ENCODE measurements around the gene RRP1B. TPM values are rescaled to one million over a fixed set of nuclear protein-coding genes. Genes with fewer than 3 reads are reported as not detected.
A peak's percentile ranks its signal among the peaks of the same experiment; 100 is the strongest.

Gene RRP1B
- total RNA-seq, 1 experiment from 2014 or later: 30.7 TPM

GRCh38 chr21:43728154-43728466 is 68.8 kb downstream of the RRP1B start:
- peak overlapping the region; percentile 28 to 53 for H3K4me3 ChIP-seq (ENCODE audit: low read depth in 2 of 2, low read length in 2 of 2)
- ATAC-seq (peak; percentile 39), DNase-seq (ENCODE audit: low read depth, low spot score) (no peak)
- H3K4me1 ChIP-seq (ENCODE audit: control insufficient read depth, insufficient read depth, low read length): peaks cover 77% of the 10 kb centered on the region
- H3K27me3 ChIP-seq (ENCODE audit: control insufficient read depth, insufficient read depth, low read length): no peaks in the 10 kb centered on the region
- H3K9me3 ChIP-seq (ENCODE audit: control insufficient read depth, insufficient read depth, low read depth, low read length): no peaks in the 10 kb centered on the region
- H3K36me3 ChIP-seq (ENCODE audit: control insufficient read depth, insufficient read depth, low read length): no peaks in the 10 kb centered on the region
- ChIA-PET POLR2A (interaction anchor here (0.6 kb wide), 1 partner anchor 8 kb away, joined by 7 read pairs; no protein-coding TSS in a partner anchor), CTCF (no interaction called here)
- peak overlapping the region; percentile 92 for H3K27ac ChIP-seq (ENCODE audit: low read length)
- intact Hi-C loops (cut with micrococcal nuclease; ENCODE audit: unreplicated experiment) (no loop called here), in situ Hi-C loops (cut with HindIII; ENCODE audit: low pct_unique_long_range_greater_than_20kb, low sequenced_read_pairs) (no loop called here)
- TF ChIP-seq REST (IDR thresholded peaks at IDR 0.05; ENCODE audit: insufficient read depth in 1 of 2, low read depth in 2 of 2, low read length in 1 of 2) (no peak), SIN3A (IDR thresholded peaks at IDR 0.05; ENCODE audit: borderline replicate concordance, insufficient read depth, low read depth, low read length) (no peak), POLR2AphosphoS5 (IDR thresholded peaks at IDR 0.05; ENCODE audit: low read depth, low read length) (no peak)
- no TSS peak for BruUV-seq (replicated peaks)

GRCh38 chr21:43728467-43729390 is 69.4 kb downstream of the RRP1B start:
- Histone ChIP-seq H3K9me3 (ENCODE audit: control insufficient read depth, insufficient read depth, low read depth, low read length) (no peaks in the 10 kb centered on the region), H3K27me3 (ENCODE audit: control insufficient read depth, insufficient read depth, low read length) (no peaks in the 10 kb centered on the region), H3K36me3 (ENCODE audit: control insufficient read depth, insufficient read depth, low read length) (no peaks in the 10 kb centered on the region), H3K4me3 (ENCODE audit: low read depth in 2 of 2, low read length in 2 of 2) (peak overlapping the region; percentile 28 to 53), H3K4me1 (ENCODE audit: control insufficient read depth, insufficient read depth, low read length) (peaks cover 80% of the 10 kb centered on the region), H3K27ac (ENCODE audit: low read length) (peak overlapping the region; percentile 92)
- intact Hi-C loops (cut with micrococcal nuclease; ENCODE audit: unreplicated experiment): no loop called here
- in situ Hi-C loops (cut with HindIII; ENCODE audit: low pct_unique_long_range_greater_than_20kb, low sequenced_read_pairs): no loop called here
- DNase-seq (ENCODE audit: low read depth, low spot score) (peak; percentile 48), ATAC-seq (peak; percentile 72)
- no peak for TF ChIP-seq SIN3A (IDR thresholded peaks at IDR 0.05; ENCODE audit: borderline replicate concordance, insufficient read depth, low read depth, low read length)
- no peak for TF ChIP-seq TCF7L2 (IDR thresholded peaks at IDR 0.05; ENCODE audit: low read depth, low read length)
- TF ChIP-seq CTCF (IDR thresholded peaks at IDR 0.05): no peak; the same call in 1 of the 2 replicates
- peak; percentile 65 for TF ChIP-seq POLR2AphosphoS5 (IDR thresholded peaks at IDR 0.05; ENCODE audit: low read depth, low read length)
- peak in 1 of 2 experiments; percentile 37; a peak in 1 of 4 replicates for TF ChIP-seq REST (IDR thresholded peaks at IDR 0.05; ENCODE audit: insufficient read depth in 1 of 2, low read depth in 2 of 2, low read length in 1 of 2)
- BruUV-seq (replicated peaks): no TSS peak
- ChIA-PET POLR2A (interaction anchor here (0.6 kb wide), 2 partner anchors 7 to 61 kb away, joined by 3 to 7 read pairs; partner anchors contain the start of gene RRP1), CTCF (no interaction called here)

Data from Panc1 (cell line).